ENCODE results near the gene UBE2I.
A peak's percentile ranks its signal among the peaks of the same experiment; 100 is the strongest.

The UBE2I gene

GRCh38 chr16:1361685-1362360 lies 52.4 kb downstream of the UBE2I start:
- DNase-seq (ENCODE audit: low read depth): no peak

- no peak for DNase-seq (ENCODE audit: low read depth)
Observed at GRCh38 chr16:1362807-1363206, 53.4 kb downstream of the UBE2I start.

DNA sequence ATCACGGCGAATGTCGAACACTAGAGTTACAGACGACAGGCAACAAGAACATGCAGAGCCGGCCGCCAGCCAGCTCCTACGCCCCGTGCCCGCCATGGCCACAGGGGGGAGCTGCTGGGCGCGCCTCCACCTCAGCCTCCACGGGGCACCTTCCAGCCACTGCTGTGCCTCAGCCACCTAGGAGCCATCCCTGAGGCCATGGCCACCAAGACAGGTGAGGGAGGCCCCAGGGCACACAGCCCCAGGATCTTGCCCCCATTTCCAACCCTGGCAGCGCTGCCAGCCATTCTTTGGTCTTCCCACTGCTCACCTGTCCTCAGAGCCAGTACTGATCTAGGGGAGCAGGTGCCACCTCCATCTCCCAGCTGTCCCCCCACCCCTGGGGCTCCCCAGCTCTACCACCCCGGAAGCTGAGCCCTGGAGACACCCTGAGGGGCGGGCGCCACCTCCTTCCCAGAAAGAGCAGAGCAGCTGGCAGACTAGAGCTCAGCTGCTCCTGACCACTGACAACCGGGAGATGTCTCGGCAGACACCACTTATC lies 54.1 kb downstream of the UBE2I start:
- peak; percentile 45 for DNase-seq (ENCODE audit: low read depth)

GRCh38 chr16:1364510-1364909 lies 55.1 kb downstream of the UBE2I start:
- no peak for DNase-seq (ENCODE audit: low read depth)

GRCh38 chr16:1366060-1366711 lies 56.8 kb downstream of the UBE2I start:
- DNase-seq (ENCODE audit: low read depth): no peak

DNA sequence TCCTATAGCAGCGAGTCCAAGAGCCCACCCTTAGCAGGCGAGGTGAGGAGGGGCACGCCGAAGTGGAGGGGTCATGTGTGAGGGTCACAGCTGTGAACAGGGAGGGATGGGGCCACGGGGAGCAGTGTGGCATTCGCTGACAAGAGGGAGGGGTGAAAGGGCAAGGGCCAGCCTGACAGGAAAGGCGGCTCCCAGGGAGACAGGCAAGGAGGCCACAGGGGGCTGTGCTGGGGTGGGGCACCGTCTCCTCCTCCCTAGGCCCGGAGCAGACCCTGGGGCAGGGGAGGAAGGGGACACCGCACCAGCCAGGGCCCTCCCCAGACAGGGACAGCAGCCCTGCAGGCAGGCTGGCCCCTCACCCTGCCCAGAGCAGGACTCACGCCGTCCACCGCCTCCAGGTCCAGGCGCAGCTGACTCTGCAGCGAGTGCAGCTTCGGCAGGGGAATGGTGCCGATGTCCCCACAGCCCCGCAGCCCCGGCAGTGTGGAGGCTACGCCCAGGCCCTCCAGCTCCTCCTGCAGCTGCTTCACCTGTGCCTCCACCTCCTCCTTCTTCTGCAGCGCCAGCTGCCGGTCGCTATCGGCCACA lies 57.4 kb downstream of the UBE2I start:
- no peak for DNase-seq (ENCODE audit: low read depth)

DNA sequence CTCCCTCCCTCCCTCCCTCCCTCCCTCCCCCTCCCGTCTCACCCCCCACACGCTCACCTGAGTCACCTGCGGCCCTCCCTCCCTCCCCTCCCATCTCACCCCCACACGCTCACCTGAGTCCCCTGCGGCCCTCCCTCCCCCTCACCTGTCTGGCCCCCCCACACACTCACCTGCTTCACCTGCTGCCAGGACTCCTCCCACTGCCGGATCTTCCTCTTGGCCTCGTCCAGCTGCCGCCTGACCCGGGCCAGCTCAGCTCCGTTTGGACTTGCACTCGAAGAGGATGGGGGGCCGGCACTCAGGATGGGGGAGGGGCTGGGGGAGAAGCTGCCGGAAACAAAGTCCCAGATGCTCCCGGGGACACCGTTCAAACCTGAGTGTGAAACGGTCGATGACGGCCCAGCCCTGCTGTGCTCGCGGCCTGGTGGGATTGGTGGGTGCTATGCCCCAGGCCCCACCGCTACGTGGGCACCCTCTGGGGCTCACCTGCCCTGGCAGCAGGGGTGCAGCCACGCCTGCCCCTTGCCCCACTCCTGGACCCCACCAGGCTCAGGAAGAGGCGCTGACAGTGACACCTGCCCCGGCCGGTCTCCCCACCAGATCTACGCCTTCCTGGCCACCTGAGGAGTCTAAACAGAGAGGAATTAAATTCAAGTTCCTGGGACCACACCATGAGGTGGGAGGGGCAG lies 58.2 kb downstream of the UBE2I start:
- DNase-seq (ENCODE audit: low read depth): no peak

- no peak for DNase-seq (ENCODE audit: low read depth)
Observed at GRCh38 chr16:1371054-1371978, 61.9 kb downstream of the UBE2I start.

DNA sequence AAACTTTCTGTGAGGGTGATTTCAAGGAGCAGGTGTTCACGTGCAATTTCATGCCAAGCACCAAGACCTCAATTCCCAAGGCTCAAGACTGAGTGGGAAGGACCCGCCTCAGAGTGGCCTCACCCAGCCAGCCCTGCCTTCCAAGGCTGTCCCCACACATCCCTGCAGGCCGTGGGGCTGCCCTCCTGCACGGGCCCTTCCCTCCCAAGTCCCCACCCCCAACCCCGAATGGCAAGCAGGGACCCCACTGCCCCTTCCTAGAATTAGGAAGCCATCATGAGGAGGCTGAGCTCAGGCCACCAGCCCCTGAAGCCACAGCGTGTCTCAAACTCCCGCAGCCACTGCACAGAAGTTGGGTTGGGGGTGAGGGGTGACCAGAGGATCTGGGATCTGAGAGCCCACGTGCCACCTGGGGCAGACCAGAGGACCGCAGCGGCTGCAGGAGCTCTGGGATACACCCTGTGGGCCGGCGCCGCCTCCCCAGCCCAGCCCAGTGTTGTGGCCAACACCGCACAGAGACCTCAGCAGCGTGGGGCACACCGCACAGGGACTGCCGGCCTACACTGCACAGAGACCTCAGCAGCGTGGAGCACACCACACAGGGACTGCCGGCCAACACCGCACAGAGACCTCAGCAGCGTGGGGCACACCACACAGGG lies 63.0 kb downstream of the UBE2I start:
- DNase-seq (ENCODE audit: low read depth): no peak

GRCh38 chr16:1374418-1375297 lies 65.2 kb downstream of the UBE2I start:
- DNase-seq (ENCODE audit: low read depth): no peak

GRCh38 chr16:1375298-1375640 lies 65.8 kb downstream of the UBE2I start:
- DNase-seq (ENCODE audit: low read depth): no peak

GRCh38 chr16:1375741-1376410 lies 66.4 kb downstream of the UBE2I start:
- no peak for DNase-seq (ENCODE audit: low read depth)
